GM12891 (cell line): ENCODE results near the gene BTAF1.
"Not testable (repeated sequence)": the region's sequence is repeated elsewhere in the genome, so short reads cannot be mapped to it uniquely, and the experiment has no call there.

Experiments used
- DNase-seq: peaks from one replicate; pipeline ENCODE4 v3.0.0; 2011; ENCODE audit warnings: low spot score; ENCODE audit not compliant: insufficient read length
- FAIRE-seq: peaks from 2 replicates; lab custom pipeline; 2011; peaks lifted over from hg19 to GRCh38; lab: Jason Lieb, UNC
- PAX5 ChIP-seq: IDR thresholded peaks from 2 replicates; pipeline ENCODE4 v1.6.1; 2011; ENCODE audit warnings: low read length, moderate library complexity, mild to moderate bottlenecking; ENCODE audit not compliant: insufficient read depth, severe bottlenecking
- POLR2A ChIP-seq: IDR thresholded peaks from 2 replicates; pipeline ENCODE4 v1.6.1; 2011; ENCODE audit warnings: low read depth, low read length, control low read depth
- POLR2AphosphoS5 ChIP-seq: IDR thresholded peaks from 2 replicates; pipeline ENCODE4 v1.6.1; 2011; ENCODE audit warnings: low read depth, low read length, control low read depth
- POU2F2 ChIP-seq: IDR thresholded peaks from 2 replicates; pipeline ENCODE4 v1.6.1; 2011; ENCODE audit warnings: low read depth, mild to moderate bottlenecking, control low read depth, low read length, moderate library complexity
- SPI1 ChIP-seq: IDR thresholded peaks from 2 replicates; pipeline ENCODE4 v1.6.1; 2011; ENCODE audit warnings: low read depth, low read length, control low read depth
- TAF1 ChIP-seq: IDR thresholded peaks from 2 replicates; pipeline ENCODE4 v1.6.1; 2011; ENCODE audit warnings: low read depth, low read length, control low read depth

Gene BTAF1

DNA sequence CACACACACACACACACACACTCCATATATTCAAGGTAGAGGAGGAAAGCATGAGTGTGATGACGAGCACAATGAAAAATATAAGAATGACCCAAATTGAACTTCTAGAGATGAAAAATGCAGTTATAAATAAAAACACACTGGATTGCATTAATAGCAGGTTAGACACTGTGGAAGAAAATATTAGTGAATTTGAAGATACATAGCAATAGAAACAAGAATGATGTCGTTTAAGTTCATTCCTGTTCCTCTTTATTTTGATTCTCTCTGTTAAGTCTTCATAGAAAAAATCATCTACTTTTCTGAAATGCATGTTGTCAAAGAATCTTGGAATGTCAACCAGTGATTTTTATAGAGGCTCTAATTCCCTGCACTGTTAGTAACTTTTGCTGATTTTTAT, 78.4 kb downstream of the BTAF1 start:
- TF ChIP-seq POLR2AphosphoS5 = no peak
- no peak for TF ChIP-seq PAX5
- no peak for TF ChIP-seq SPI1
- TF ChIP-seq TAF1 = no peak
- TF ChIP-seq POU2F2 = no peak
- TF ChIP-seq POLR2A = no peak
- FAIRE-seq (no peak), DNase-seq (no peak)

DNA sequence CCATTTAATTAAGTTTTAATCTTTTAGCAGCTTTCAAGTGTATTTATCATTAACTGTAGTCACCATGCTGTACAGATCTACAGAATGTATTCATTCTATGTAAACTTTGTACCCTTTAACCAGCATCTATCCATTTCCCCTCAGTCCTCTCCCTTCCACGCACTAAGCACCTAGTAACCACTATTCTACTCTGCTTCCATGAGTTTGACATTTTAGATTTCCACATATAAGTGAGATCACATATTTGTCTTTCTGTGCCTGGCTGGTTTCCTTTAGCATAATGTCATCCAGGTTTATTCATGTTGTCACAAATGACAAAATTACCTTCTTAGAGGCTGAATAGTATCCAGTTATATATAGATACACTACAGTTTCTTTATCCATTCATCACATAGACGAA, 79.7 kb downstream of the BTAF1 start:
- DNase-seq = no peak
- no peak for FAIRE-seq
- no peak for TF ChIP-seq POLR2A
- TF ChIP-seq PAX5 = no peak
- no peak for TF ChIP-seq TAF1
- TF ChIP-seq POU2F2 = no peak
- TF ChIP-seq POLR2AphosphoS5 = no peak
- no peak for TF ChIP-seq SPI1

DNA sequence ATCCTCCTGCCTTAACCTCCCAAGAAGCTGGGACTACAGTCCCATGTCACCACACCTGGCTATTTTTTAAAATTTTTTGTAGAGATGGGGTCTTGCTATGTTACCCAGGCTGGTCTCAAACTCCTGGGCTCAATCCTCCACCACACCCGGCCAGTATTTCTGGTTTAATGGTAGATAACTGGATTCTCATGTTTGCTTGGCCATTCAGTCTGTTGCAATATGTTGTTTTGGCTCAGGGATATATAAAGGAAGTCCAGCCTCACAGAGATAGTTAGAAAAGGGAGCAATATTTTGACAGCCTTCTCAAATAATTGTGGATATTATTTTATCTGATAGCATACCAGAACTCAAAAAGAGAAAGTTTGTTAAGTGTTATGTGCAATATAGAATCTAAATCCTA, 82.4 kb downstream of the BTAF1 start:
- FAIRE-seq = no peak
- TF ChIP-seq PAX5 = no peak
- no peak for DNase-seq

DNA sequence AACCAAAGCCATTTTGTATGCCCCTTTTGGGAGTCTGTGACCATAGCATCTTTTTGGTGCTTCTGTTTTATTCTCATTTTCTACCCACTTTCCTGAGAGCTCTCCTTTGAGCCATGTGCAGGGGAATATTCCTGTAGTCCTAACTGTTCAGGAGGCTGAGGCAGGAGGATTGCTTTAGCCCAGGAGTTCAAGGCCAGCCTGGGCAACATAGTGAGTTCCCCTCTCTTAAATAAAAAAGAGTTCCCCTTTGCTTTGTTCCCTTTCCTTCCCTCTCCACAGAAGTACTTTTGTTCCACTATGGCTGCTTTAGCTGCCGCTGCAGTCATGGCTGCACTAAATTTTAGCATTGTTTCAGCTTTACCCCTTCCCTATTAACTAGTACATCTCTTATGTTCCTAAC, 85.9 kb downstream of the BTAF1 start:
- DNase-seq = no peak
- no peak for FAIRE-seq
- no peak for TF ChIP-seq SPI1
- TF ChIP-seq POU2F2 = no peak
- TF ChIP-seq POLR2A = no peak
- no peak for TF ChIP-seq POLR2AphosphoS5
- TF ChIP-seq PAX5 = no peak
- no peak for TF ChIP-seq TAF1

DNA sequence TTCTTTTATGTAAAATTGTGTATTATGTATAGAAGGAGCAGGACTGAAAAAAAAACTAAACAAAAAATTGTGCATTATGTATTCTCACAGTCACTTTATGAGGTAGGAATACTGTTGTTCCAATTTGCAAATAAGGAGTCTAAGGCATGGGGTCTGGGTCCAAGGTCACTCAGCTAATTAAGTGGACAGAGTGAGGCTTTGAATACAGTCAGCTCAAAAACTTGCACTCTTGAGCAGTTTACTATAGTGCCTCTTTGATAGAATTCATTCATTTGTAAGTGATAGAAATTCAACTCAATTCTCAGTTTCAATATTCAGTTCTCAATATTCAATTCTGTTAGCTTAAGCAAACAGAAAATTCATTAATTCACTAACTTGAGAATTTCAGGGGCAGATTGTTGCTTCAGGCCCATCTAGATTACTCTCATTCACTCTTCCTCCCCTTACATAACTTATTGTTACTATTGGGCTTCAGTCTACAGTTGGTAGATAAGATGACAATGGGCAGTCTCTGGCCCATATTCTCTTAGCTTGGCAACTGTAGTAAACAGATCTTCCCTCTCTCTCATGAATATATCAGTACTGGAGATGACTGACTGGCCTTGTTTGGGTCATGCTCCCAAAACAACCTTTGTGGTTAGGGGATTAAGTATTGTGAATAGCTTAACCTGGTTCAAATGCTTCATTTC, 86.6 kb downstream of the BTAF1 start:
- FAIRE-seq = no peak

DNA sequence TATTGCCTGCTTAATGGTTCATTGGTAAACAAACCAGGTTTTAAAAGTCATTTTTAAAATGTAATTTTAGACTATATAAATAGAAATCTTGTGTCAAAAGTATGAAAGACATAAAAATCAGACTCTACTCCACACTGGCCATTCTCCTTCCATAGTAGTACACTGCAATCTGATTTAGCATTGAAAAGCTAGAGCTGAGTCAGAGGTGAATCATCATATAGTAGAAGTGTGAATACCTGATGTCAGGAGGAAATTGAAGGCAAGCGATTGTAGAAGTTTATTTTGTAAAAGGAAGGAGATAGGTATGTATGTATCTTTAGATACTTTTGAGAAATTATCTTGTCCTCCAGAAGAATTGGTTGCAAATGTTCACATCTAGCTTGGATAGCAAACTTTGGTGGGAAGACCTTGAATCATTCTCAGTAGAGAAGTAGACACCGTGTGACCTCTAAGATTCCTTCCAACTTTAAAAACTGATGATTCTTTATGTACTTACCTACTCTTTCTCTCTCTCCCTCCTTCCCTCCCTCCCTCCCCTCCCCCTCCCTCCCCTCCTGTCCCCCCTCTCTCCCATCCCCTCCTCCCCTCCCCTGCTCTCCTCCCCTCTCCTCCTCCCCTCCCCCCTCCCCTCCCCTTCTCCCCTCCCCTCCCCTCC, 88.1 kb downstream of the BTAF1 start:
- no peak for FAIRE-seq
- no peak for TF ChIP-seq PAX5
- no peak for TF ChIP-seq POLR2AphosphoS5
- no peak for TF ChIP-seq TAF1
- TF ChIP-seq SPI1 = no peak
- TF ChIP-seq POLR2A = no peak
- no peak for TF ChIP-seq POU2F2
- no peak for DNase-seq

More for the DNA sequence above, 86.6 kb downstream of the BTAF1 start:
- no peak for TF ChIP-seq TAF1
- no peak for TF ChIP-seq SPI1
- no peak for TF ChIP-seq PAX5
- no peak for TF ChIP-seq POLR2A
- no peak for TF ChIP-seq POU2F2
- no peak for DNase-seq

DNA sequence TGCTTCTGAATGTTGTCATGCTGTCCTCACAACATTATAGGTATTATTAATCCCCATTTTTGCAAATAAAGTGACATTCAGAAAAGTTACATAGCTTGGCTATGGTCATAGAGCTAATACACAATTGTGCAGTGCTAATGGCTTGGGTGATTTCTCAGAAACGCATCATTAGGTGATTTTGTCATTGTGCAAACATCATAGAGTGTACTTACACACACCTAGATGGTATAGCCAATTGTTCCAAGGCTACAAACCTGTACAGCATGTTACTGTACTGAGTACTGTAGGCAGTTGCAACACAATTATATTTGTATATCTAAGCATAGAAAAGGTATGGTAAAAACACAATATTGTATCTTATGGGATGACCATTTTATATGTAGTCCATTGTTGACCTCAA, 91.0 kb downstream of the BTAF1 start:
- no peak for FAIRE-seq
- TF ChIP-seq SPI1 (no peak), TAF1 (no peak), POLR2A (no peak), POLR2AphosphoS5 (no peak), POU2F2 (no peak), PAX5 (no peak)
- DNase-seq = no peak

DNA sequence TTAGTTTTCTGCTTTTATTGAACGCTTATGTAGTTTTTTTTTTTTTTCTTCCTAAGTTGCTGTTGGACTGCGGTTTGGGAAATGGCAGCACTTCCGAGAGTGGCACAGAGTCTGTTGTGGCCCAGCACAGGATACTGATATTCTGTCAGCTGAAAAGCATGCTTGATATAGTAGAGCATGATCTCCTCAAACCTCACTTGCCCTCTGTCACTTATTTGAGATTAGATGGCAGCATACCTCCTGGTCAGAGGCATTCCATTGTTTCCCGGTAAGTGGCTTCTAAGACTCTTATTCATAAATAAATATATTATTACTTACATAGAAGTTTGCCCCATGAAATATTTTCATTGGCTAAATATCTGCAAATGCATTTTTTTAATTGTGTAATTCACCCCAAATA, 101.1 kb downstream of the BTAF1 start:
- TF ChIP-seq TAF1 (no peak), POU2F2 (no peak), POLR2AphosphoS5 (no peak)
- FAIRE-seq (no peak), DNase-seq (no peak)

DNA sequence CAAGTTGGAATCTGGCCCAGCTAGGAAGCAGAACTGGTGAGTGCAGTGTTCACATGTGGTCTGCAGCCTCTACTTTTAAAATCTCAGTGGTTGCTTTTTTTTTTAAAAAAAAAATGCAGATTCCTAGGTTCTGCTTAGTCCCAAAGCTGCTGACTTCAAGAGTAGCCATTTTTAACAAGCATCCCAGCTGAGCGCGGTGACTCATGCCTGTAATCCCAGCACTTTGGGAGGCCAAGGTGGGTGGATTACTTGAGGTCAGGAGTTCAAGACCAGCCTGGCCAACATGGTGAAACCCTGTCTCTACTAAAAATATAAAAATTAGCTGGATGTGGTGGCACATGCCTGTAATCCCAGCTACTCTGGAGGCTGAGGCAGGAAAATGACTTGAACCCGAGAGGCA, 101.8 kb downstream of the BTAF1 start:
- FAIRE-seq = not testable (repeated sequence)

DNA sequence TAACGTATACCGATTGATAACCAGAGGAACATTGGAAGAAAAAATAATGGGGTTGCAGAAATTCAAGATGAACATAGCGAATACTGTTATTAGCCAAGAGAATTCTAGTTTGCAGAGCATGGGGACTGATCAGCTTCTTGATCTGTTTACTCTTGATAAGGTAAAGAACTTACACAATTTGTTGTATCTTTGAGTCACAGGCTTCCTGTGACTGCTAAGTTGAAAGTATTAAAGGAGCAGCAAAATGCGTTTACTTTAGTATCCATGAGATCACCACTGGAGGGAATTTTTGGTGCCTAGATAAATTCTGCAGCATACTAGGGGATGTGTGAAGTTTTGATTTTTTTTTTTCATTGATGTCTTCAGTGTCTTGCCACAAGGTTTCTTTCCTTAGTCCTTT, 103.6 kb downstream of the BTAF1 start:
- DNase-seq = no peak
- FAIRE-seq = no peak
- TF ChIP-seq POU2F2 = no peak
- TF ChIP-seq POLR2A = no peak
- no peak for TF ChIP-seq TAF1
- no peak for TF ChIP-seq PAX5
- TF ChIP-seq SPI1 = no peak
- TF ChIP-seq POLR2AphosphoS5 = no peak

More for the DNA sequence above, 101.8 kb downstream of the BTAF1 start:
- not testable (repeated sequence) for DNase-seq

DNA sequence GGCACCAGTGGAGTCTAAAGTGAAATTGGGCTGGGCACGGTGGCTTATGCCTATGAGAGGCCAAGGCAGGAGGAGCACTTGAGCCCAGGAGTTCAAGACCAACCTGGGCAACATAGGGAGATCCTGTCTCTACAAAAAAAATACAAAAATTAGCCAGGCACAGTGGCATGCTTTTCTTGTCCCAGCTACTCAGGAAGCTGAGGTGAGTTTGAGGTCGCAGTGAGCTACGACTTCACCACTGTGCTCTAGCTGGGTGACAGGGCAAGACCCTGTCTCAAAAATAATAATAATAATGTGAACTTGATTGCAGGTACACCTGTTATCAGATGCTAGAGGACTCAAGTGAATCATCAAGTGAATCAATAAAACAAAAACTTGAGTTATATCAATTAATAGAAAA, 108.0 kb downstream of the BTAF1 start:
- DNase-seq (no peak), FAIRE-seq (no peak)
- TF ChIP-seq POU2F2 (no peak), SPI1 (no peak), POLR2AphosphoS5 (no peak), PAX5 (no peak), TAF1 (no peak), POLR2A (no peak)

DNA sequence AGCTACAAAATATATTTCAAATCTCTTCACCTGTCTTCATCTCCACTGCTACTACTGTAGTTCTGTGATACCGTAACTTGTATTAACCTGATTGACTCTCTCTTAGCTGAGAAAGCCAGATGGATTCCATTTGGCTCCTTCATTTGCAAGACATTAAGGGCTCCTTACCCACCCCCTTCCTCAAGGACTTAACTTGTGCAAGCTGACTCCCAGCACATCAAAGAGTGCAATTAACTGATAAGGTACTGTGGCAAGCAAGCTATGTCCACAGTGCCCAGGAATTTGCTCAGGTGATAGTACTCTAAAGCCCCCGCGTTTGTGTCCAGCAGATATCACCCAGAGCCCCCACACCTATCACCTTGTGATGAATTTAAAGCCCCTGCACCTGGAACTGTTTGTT, 109.5 kb downstream of the BTAF1 start:
- DNase-seq, FAIRE-seq: not testable (repeated sequence)
